ENCODE measurements around the gene ASCC2. TPM values are rescaled to one million over a fixed set of nuclear protein-coding genes. Genes with fewer than 3 reads are reported as not detected.

The ASCC2 gene
- total RNA-seq, 1 donor from 2014 or later = 31.9 TPM

DNA sequence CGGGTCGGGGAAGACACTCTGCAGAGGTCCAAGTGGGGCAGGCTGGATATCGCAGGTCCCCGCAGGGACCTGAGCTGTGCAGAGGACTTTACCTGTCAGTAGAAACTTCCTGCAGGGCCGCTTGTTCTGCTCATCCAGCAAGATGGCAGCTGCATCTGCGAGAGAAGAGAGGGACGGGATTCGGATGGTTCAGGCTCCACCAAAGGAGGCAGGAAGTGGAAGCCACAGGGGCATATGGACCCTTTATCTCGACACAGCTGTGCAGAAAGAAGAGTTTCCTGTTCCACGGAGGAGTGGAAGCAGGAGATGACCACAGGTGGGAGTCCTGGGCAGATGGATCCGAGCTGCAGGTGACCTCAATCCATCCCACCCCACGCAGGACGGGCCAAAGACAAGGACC, 95.7 kb downstream of the ASCC2 start:
- DNase-seq (ENCODE audit: low spot score) = no peak

DNA sequence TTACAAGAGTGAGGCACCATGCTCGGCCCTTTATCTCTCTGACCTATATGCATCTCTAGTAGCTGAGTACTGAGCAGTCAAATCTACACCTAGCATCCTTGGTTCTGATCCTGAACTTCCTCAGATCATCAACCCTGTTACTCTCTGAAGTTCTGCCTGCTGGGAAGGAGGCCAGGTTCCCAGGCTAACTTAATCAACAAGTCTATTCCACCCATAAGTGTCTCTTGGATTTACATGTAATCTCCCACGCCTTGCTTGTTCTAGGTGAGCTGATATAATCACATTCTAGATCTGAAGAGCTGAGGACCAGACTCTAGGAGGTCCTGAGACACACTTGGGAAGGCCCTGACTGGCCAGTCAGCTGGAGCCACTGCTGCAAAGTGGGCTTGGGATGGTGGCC, 96.1 kb downstream of the ASCC2 start:
- DNase-seq (ENCODE audit: low spot score) = no peak
- intact Hi-C loops (cut with DNase I) = no loop called here

More for the DNA sequence above, 95.7 kb downstream of the ASCC2 start:
- intact Hi-C loops (cut with DNase I) = no loop called here

DNA sequence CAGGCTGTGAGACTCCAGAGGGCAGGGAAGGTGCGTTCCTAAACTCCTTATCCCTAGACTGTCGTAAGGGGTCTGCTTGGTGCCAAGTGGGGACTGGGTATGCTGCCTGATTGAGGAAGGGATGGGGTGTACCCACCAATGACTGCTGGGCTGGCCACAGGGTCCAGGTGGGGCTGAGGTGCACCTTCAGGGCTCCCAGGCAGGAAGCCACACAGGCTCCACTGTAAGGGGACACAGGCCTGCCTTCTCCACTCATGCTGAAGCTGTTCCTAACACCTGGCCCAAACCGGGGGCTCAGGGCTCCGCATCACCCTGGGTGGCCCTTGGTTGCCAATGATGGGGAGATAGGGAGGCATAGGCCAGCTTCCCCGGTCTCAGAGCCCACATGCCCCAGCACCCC, 97.9 kb downstream of the ASCC2 start:
- DNase-seq (ENCODE audit: low spot score) = no peak
- intact Hi-C loops (cut with DNase I) = no loop called here

DNA sequence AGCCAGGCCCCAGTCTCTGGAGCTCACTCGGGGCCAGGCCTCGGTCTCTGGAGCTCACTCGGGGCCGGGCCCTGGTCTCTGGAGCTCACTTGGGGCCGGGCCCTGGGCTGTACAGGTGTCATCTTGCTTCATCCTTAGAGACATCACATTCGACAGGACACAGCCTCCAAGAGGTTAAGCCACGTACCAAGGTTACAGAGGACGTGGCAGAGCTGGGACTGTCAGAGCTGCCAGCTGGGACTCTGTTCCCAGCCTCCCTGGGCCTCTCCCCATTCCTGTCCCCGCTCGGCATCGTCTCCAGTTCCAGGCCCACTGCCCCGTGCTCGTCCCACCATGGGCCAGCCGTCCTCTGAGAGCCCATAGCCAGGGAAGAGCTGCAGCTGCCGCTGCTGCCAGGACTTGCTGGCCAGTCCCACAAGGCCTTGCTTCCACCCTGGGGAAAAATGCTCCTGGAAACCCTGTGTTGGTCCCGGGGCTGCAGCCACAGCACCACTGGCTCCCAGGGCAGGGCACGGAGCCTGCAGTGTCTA, 98.7 kb downstream of the ASCC2 start:
- intact Hi-C loops (cut with DNase I) = no loop called here
- DNase-seq (ENCODE audit: low spot score) = no peak

Other genes with a start within 250 kb of the ASCC2 start
- gene NF2, start 234.6 kb downstream of the ASCC2 start, total RNA-seq = 43.4 TPM
- not detected for gene CABP7, start 118.3 kb downstream of the ASCC2 start, total RNA-seq
- gene ZMAT5, start 71.3 kb downstream of the ASCC2 start, total RNA-seq = 17.1 TPM
- gene UQCR10, start 70.9 kb downstream of the ASCC2 start, total RNA-seq = 271 TPM
- 45.9 TPM for gene MTMR3, start 44.9 kb upstream of the ASCC2 start, total RNA-seq
- 0.16 TPM for gene HORMAD2, start 242.2 kb upstream of the ASCC2 start, total RNA-seq